GM18498 (cell line): ENCODE results near the gene THSD7A.

Experiments
- ATAC-seq: cut with Tn5 transposase; IDR thresholded peaks from one replicate; pipeline ENCODE4 v1.9.1; 2021; ENCODE audit warnings: mild to moderate bottlenecking, moderate library complexity; ENCODE audit not compliant: unreplicated experiment

The THSD7A gene

GRCh38 chr7:11818281-11818680 lies 13.7 kb downstream of the THSD7A start:
- no peak for ATAC-seq

DNA sequence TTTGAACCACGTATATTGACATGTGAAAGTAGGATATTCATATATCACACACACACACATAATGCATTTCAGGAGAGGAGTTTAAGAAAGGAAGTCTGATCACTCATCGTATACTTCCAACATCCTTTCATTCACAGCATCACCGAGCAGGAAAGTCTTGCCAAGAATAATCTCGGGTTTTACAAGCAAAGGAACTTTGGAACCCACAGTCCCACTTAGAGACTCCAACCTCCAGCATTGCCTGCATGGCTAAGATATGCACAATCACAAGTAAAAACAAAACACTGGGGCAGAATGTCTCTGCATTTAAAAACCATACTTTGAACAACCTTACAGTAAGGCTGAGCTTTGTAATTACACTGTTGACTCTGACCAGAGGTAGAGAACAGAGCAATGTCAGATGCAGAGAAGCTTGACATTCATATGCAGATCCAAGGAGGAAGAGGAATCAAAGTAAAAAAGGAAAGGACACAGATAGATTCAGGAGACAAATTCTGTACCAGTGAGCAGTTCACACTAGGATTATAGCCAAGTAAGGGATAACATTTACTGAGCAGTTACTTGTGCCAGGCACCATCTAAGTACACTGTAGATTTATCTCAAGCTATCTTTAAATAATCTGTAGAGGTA lies 14.8 kb downstream of the THSD7A start:
- ATAC-seq = no peak

- no peak for ATAC-seq
Observed at GRCh38 chr7:11811709-11812108, 20.3 kb downstream of the THSD7A start.

DNA sequence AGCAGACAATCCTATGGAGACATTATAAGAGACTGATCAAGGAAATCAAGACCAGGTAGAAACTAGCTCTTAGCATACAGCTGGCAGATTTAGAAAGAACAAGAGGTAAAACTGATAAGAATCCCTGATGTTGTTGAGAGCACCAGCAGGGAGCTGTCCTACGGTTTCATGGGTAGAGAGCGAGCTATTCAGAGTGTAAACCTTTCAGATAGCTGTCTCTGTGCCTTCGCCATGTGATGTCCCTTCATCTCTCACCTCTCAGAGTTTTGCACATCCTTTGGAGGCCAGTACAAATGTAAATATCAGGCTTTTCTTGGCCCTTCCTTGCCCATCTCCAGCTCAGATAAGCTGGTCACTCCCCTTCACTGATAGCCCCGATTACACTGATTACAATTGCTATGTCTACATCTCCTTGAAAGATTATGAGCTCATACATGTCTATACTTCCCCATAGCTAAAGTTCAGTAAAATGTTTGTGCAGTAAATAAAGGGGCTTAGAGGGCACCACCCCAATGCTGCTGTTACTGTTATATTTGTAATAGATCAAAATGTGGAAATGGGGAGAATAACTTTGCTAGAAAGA lies 21.9 kb downstream of the THSD7A start:
- no peak for ATAC-seq

- ATAC-seq = no peak
Observed at GRCh38 chr7:11807000-11807399, 25.0 kb downstream of the THSD7A start.

DNA sequence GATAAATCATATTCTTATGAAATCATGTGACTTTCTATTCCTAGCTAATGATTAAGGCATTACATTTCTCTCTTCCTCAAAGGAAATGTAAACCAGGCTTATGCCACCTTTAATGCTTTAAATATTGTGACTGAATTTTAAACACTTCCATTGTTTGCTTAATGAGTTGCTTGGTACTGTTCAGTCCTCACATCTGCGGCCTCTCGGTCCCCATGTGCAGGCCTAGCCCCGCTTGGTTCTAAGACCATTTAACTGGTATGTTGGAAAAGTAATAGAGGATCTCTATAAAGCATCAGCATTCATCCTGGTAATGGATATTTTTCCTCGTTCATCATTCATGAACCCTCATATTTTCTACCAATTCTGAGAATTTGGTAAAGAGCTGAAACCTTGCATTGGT lies 27.4 kb downstream of the THSD7A start:
- ATAC-seq = no peak

GRCh38 chr7:11795231-11795630 lies 36.8 kb downstream of the THSD7A start:
- ATAC-seq = no peak

GRCh38 chr7:11792166-11792565 lies 39.8 kb downstream of the THSD7A start:
- no peak for ATAC-seq

DNA sequence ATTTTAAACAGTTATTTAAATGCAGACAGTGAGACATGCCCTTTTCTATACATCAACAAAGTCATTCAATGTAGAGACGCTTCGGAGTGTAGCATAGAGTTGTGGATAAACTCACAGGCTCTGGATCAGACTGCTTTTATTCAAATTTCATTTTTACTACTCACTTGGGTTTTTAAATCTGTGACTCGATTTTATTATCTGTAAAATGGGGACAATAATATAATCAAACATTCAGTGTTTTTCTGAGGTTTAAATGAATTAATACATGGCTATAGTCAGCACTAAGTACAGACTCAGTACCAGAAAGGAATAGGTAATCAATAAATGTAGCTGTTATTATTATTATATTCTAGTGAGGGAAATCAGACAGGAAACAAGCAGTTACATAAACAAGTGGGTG lies 43.4 kb downstream of the THSD7A start:
- no peak for ATAC-seq

DNA sequence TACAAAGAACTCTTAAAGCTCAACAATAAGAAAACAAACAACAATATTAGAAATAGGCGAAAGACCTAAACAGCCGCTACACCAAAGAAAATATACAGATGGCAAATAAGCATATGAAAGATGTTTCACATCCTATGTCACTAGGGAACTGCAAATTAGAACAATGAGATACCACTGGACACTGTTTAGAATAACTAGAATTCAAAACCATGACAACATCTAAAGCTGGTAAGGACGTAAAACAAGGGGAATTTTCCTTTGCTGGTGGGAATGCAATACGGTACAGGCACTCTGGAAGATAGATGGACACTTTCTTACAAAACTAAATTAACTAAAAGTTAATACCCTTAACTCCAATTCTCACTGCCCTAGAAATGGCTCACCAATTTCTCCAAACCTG lies 44.5 kb downstream of the THSD7A start:
- no peak for ATAC-seq

GRCh38 chr7:11786186-11786585 lies 45.8 kb downstream of the THSD7A start:
- ATAC-seq = no peak

DNA sequence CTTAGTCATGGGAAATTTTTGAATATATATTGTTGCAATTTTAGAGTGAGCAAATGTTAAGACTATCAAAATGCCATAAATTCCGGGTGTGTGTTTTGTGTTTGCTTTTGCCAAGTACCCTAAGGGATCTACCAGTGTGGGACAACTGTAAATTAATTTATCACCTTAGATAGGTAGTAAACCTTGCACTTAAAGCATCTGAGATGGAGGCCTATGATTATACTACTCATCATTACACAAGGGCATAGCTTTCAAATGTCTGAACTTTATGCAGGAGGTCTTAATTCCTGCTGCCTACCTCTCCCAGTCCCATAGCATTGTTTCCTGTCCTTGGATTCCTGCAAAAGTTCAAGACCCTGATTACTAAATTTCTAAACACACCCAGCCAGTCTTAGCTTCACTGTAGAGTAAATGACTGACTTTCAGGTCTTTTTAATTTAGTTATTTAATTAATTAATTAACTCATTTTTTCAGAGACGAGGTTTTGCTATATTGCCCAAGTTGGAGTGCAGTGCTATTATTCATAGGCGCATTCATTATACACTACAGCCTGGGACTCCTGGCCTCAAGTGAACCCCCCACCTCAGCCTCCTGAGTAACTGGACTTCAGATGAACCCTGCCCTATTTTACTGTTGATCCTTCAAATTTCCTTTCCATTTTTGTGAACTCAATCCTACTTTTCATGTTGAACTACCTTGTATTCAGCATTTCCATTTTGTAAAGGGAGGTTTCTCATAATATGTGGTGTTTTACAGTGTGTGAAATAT lies 47.0 kb downstream of the THSD7A start:
- ATAC-seq = no peak

- ATAC-seq = no peak
Observed at GRCh38 chr7:11779864-11780674, 51.9 kb downstream of the THSD7A start.

DNA sequence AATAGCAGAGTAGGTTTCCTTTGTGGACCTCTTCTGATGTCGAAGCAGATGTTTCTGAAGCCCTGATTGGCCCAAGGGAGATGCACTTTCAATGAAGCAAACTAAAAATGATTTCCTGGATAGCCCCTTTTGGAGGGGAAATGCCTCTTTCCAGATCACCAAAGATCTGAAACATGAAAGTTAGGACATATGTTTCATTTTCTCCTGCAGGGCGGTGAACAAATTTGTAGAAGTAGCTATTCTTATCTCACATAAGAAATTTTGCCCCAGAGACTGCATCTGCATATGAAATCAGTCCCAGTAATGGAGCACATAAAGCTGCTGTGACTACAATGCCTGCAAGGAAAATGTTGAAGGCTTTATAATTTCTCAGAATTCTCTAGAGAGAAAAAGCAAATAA lies 56.0 kb downstream of the THSD7A start:
- ATAC-seq = no peak

DNA sequence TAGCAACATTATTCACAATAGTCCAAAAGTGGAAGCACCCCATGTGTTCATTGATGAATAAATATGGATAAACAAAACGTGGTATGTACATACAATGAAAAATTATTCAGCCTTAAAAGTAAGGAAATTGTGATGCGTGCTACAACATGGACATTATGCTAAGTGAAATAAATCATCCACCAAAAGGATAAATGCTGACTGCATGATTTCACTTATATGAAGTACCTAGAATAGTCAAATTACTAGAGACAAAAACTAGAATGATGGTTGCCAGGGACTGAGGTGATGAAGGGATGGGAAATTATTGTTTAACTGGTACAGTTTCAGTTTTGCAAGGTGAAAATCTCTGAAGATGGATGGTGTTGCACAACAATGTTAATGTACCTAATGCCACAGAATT lies 56.6 kb downstream of the THSD7A start:
- no peak for ATAC-seq

- no peak for ATAC-seq
Observed at GRCh38 chr7:11768263-11768662, 63.7 kb downstream of the THSD7A start.

- no peak for ATAC-seq
Observed at GRCh38 chr7:11767148-11767547, 64.8 kb downstream of the THSD7A start.

DNA sequence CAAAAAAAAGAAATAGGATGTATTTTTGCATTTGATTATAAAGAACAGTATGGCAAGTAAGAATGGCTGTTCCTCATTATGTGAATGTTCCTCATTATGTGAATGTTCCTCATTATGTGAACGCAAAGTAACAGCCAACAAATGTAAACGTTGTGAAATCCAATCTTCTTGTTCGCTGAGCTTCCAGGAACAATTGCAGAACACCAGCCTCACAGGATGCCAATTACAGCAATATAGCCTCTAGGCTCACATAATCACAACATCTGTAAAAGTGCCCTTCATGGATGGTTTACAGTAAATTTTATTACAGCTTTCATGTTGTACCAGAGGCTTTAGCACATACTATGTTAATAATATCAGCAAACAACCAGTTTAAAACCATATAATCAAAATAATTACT lies 71.6 kb downstream of the THSD7A start:
- no peak for ATAC-seq

DNA sequence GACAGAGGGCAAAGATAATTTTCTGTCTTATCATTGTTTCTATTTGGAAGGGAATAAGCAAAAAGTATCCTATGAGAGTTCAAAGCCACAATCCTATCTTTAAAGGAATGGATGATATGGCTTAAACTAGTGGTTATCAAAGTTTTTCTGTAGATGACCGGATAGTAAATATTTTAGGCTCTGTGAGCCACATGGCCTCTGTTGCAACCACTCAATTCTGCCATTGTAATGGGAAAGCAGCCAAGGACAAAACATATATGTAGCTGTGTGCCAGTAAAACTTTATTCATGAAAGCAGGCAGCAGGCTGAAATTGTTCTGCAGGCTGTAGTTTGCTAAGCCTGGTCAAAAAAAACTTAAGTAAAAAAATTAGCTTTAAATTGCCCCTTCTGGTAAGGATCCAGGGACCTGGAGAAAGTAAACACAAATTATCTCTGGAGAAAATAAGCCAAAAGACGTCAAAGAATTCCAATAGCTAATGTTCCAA lies 73.3 kb downstream of the THSD7A start:
- ATAC-seq = no peak

- ATAC-seq = no peak
Observed at GRCh38 chr7:11757153-11757552, 74.8 kb downstream of the THSD7A start.

GRCh38 chr7:11754933-11755332 lies 77.1 kb downstream of the THSD7A start:
- ATAC-seq = no peak
